OCI-LY3 (cell line): ENCODE measurements around the gene ZNF778.

Experiments used
- CTCF ChIP-seq: fragments of 200-600, 300-600 bp; sonication (generic); IDR thresholded peaks from 2 replicates; pipeline ENCODE4 v1.5.1; 2014; ENCODE audit warnings: antibody characterized with exemption, low read length, low read depth
- EZH2phosphoT487 ChIP-seq: fragments of 200-600 bp; shearing (Covaris generic); IDR thresholded peaks from 2 replicates; pipeline ENCODE4 v1.6.1; 2018; ENCODE audit warnings: antibody characterized with exemption, mixed run types, low read depth

GRCh38 chr16:89170346-89171215 is 46.9 kb upstream of the ZNF778 start:
- TF ChIP-seq CTCF (0 out of 2 replicates have a peak, but pooled peaks have one; percentile 10), EZH2phosphoT487 (no peak)
